ENCODE results near the gene HOXA5. TPM values are rescaled to one million over a fixed set of nuclear protein-coding genes. Genes with fewer than 3 reads are reported as not detected.

Gene HOXA5
- total and polyA plus RNA-seq, 10 of the 15 experiments (the other 5 are each of a cell fraction or from before 2014, with no cell fraction given): 0.05 to 0.13 TPM; not detected in 8

DNA sequence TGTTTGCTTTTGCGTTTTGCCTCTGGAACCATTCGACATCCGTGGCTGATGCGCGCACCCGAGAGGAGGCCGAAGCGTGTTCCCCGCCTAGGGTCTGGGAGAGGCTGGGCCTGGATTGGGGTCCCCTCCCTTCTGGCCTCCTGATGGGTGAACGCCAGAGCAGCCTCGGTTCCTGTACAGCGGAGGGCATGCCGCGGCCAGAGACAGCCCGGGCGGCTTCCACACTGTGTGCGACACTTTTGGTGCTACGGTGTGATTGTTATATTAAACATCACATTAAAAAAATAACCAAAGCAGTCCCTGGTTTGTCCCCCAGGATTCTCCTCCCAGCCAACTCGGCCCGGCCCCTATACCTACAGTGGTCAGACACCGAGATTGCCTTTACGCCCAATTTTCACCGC is 16.7 kb upstream of the HOXA5 start (continued):
- TF ChIP-seq, protein P1, sequence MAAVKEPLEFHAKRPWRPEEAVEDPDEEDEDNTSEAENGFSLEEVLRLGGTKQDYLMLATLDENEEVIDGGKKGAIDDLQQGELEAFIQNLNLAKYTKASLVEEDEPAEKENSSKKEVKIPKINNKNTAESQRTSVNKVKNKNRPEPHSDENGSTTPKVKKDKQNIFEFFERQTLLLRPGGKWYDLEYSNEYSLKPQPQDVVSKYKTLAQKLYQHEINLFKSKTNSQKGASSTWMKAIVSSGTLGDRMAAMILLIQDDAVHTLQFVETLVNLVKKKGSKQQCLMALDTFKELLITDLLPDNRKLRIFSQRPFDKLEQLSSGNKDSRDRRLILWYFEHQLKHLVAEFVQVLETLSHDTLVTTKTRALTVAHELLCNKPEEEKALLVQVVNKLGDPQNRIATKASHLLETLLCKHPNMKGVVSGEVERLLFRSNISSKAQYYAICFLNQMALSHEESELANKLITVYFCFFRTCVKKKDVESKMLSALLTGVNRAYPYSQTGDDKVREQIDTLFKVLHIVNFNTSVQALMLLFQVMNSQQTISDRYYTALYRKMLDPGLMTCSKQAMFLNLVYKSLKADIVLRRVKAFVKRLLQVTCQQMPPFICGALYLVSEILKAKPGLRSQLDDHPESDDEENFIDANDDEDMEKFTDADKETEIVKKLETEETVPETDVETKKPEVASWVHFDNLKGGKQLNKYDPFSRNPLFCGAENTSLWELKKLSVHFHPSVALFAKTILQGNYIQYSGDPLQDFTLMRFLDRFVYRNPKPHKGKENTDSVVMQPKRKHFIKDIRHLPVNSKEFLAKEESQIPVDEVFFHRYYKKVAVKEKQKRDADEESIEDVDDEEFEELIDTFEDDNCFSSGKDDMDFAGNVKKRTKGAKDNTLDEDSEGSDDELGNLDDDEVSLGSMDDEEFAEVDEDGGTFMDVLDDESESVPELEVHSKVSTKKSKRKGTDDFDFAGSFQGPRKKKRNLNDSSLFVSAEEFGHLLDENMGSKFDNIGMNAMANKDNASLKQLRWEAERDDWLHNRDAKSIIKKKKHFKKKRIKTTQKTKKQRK (IDR thresholded peaks at IDR 0.05; ENCODE audit: low read depth, low read length): no peak
- TF ChIP-seq MXI1 (IDR thresholded peaks at IDR 0.05; ENCODE audit: low read depth, low read length): no peak
- no peak for TF ChIP-seq FOXK2 (IDR thresholded peaks at IDR 0.05)
- TF ChIP-seq SMC3 (IDR thresholded peaks at IDR 0.05; ENCODE audit: borderline replicate concordance, low read length): no peak
- TF ChIP-seq PML (IDR thresholded peaks at IDR 0.05; ENCODE audit: low read length): no peak

GRCh38 chr7:27159266-27160144 is 16.0 kb upstream of the HOXA5 start:
- no peak for FAIRE-seq
- peak overlapping the region; percentile 90 for H3K4me2 ChIP-seq (ENCODE audit: control insufficient read depth, insufficient read depth)
- TF ChIP-seq, protein P2, sequence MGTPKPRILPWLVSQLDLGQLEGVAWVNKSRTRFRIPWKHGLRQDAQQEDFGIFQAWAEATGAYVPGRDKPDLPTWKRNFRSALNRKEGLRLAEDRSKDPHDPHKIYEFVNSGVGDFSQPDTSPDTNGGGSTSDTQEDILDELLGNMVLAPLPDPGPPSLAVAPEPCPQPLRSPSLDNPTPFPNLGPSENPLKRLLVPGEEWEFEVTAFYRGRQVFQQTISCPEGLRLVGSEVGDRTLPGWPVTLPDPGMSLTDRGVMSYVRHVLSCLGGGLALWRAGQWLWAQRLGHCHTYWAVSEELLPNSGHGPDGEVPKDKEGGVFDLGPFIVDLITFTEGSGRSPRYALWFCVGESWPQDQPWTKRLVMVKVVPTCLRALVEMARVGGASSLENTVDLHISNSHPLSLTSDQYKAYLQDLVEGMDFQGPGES (IDR thresholded peaks at IDR 0.05): no peak
- TF ChIP-seq USF1 (IDR thresholded peaks at IDR 0.05; ENCODE audit: borderline replicate concordance, extremely low read length, insufficient read depth, low read depth, low read length): no peak
- no peak for TF ChIP-seq TCF12 (IDR thresholded peaks at IDR 0.05; ENCODE audit: low read depth, low read length)
- TF ChIP-seq RELB (IDR thresholded peaks at IDR 0.05; ENCODE audit: low read depth): no peak
- TF ChIP-seq, protein P3, sequence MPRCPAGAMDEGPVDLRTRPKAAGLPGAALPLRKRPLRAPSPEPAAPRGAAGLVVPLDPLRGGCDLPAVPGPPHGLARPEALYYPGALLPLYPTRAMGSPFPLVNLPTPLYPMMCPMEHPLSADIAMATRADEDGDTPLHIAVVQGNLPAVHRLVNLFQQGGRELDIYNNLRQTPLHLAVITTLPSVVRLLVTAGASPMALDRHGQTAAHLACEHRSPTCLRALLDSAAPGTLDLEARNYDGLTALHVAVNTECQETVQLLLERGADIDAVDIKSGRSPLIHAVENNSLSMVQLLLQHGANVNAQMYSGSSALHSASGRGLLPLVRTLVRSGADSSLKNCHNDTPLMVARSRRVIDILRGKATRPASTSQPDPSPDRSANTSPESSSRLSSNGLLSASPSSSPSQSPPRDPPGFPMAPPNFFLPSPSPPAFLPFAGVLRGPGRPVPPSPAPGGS (IDR thresholded peaks at IDR 0.05; ENCODE audit: borderline replicate concordance, insufficient read depth, low read depth, low read length, poor library complexity, severe bottlenecking): no peak
- no peak for TF ChIP-seq BRCA1 (IDR thresholded peaks at IDR 0.05; ENCODE audit: low read depth, low read length)

More at GRCh38 chr7:27159266-27160144, 16.0 kb upstream of the HOXA5 start:
- no peaks in the 10 kb centered on the region for H4K20me1 ChIP-seq (ENCODE audit: control insufficient read depth, insufficient read depth)
- no TSS peak for BruUV-seq (replicated peaks)
- RAD21 ChIA-PET (ENCODE audit: unreplicated experiment): interaction anchor here (1.0 to 1.4 kb wide), 2 partner anchors 305 to 477 kb away, joined by 4 read pairs; no protein-coding TSS in a partner anchor
- SMC1A ChIA-PET (ENCODE audit: uncharacterized antibody, unreplicated experiment): interaction anchor here (1.0 to 1.6 kb wide), 7 partner anchors 9 to 1267 kb away, joined by 3 to 10 read pairs (median 4); no protein-coding TSS in a partner anchor
- H3K9ac ChIP-seq (ENCODE audit: control insufficient read depth, insufficient read depth, low read length): no peak overlapping the region
- 0 out of 2 replicates have a peak overlapping the region, but pooled peaks have one; percentile 72 for H3K4me3 ChIP-seq
- no peak for ATAC-seq
- H3K9me3 ChIP-seq (replicated peaks; ENCODE audit: control insufficient read depth, insufficient read depth, low read length): no peaks in the 10 kb centered on the region; the same call in 2 of the 3 replicates
- 27% methylated on average over 27 of the region's 27 CpGs for WGBS (ENCODE audit: insufficient coverage, insufficient replicate concordance, low lambda C conversion rate, missing lambda C conversion rate)
- no peak for DNase-seq (ENCODE audit: low read depth, low spot score)
- H2AFZ ChIP-seq (ENCODE audit: control insufficient read depth, low read depth, low read length): no peak overlapping the region; the same call in 1 of the 2 replicates
- POLR2A ChIA-PET: no interaction called here
- peaks cover 20 to 35% of the 10 kb centered on the region in 2 experiments for H3K27me3 ChIP-seq (replicated peaks in 1 of 2; ENCODE audit: control insufficient read depth in 2 of 2, insufficient read depth in 2 of 2, low read length in 1 of 2)
- in situ Hi-C loops (cut with MboI): loop anchor here (5.0 to 25.0 kb wide), 3 partner anchors 792 to 1297 kb away; no protein-coding TSS in a partner anchor
- no peak overlapping the region for H3K27ac ChIP-seq (ENCODE audit: control insufficient read depth, insufficient read depth)
- intact Hi-C loops (cut with micrococcal nuclease; ENCODE audit: unreplicated experiment): loop anchor here (2.0 to 5.0 kb wide), 4 partner anchors 302 to 1267 kb away; no protein-coding TSS in a partner anchor
- no peaks in the 10 kb centered on the region for H3K4me1 ChIP-seq (ENCODE audit: control insufficient read depth, insufficient read depth, low read length)
- CTCF ChIA-PET: interaction anchor here (0.6 to 3.1 kb wide), 11 partner anchors 9 to 813 kb away, joined by 3 to 21 read pairs (median 5); no protein-coding TSS in a partner anchor
- no peaks in the 10 kb centered on the region for H3K79me2 ChIP-seq (ENCODE audit: control insufficient read depth, insufficient read depth, low read length)
- no peaks in the 10 kb centered on the region for H3K36me3 ChIP-seq (ENCODE audit: control insufficient read depth in 2 of 2, insufficient read depth in 2 of 2, low read length in 1 of 2)
